ENCODE results near the gene BNC1. TPM values are rescaled to one million over a fixed set of nuclear protein-coding genes. Genes with fewer than 3 reads are reported as not detected.

Gene BNC1, protein sequence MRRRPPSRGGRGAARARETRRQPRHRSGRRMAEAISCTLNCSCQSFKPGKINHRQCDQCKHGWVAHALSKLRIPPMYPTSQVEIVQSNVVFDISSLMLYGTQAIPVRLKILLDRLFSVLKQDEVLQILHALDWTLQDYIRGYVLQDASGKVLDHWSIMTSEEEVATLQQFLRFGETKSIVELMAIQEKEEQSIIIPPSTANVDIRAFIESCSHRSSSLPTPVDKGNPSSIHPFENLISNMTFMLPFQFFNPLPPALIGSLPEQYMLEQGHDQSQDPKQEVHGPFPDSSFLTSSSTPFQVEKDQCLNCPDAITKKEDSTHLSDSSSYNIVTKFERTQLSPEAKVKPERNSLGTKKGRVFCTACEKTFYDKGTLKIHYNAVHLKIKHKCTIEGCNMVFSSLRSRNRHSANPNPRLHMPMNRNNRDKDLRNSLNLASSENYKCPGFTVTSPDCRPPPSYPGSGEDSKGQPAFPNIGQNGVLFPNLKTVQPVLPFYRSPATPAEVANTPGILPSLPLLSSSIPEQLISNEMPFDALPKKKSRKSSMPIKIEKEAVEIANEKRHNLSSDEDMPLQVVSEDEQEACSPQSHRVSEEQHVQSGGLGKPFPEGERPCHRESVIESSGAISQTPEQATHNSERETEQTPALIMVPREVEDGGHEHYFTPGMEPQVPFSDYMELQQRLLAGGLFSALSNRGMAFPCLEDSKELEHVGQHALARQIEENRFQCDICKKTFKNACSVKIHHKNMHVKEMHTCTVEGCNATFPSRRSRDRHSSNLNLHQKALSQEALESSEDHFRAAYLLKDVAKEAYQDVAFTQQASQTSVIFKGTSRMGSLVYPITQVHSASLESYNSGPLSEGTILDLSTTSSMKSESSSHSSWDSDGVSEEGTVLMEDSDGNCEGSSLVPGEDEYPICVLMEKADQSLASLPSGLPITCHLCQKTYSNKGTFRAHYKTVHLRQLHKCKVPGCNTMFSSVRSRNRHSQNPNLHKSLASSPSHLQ
- 1.7 to 2.8 TPM (median 2.3 TPM) in 3 replicates for total RNA-seq
- long read RNA-seq, full-length matches to known transcripts = 6 of 9 reads
- long read RNA-seq, partial matches to known transcripts = 0 of 9 reads
- long read RNA-seq, other reads (novel, unspliced or antisense) = 3 of 9 reads

DNA sequence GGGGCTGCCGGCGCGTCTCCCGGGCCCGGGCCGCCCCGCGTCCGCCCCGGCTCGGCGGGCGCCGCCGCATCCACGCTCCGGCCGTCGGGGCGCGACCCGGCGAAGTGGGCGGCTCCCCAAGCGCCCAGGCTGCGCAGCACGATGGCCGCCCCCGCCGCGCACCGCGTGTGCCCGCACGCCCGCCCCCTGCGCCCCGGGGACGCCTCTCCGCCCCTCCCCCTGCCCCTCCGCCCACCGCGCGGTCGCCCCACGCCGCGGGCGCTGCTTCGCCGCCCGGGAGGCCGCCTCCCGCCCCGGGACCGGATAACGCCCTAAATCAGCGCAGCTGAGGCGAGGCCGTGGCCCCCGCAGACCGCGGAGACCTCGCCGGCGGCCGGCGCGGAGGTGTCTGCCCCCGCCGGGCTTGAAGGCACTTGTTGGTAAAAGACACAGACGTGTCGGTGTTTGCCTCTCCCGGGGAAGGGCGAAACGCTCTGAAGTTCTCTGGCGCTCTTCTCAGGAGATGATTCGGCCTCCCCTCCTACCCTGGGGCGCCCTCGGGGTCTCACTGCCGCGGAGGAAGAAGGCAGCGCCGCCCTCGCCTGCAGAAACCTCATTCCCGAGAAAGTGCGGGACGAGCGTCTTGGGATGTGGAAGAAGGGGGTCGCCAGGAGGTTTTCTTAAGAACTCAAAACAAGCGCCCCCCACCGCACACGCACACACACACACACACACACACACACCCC is at the start of gene BNC1:
Gene BNC1, minus strand, starts transcription at position 106 of the 725 bp plus-strand sequence. Its CDS starts 36 bp downstream, at position 70.
- TF ChIP-seq, protein P1, sequence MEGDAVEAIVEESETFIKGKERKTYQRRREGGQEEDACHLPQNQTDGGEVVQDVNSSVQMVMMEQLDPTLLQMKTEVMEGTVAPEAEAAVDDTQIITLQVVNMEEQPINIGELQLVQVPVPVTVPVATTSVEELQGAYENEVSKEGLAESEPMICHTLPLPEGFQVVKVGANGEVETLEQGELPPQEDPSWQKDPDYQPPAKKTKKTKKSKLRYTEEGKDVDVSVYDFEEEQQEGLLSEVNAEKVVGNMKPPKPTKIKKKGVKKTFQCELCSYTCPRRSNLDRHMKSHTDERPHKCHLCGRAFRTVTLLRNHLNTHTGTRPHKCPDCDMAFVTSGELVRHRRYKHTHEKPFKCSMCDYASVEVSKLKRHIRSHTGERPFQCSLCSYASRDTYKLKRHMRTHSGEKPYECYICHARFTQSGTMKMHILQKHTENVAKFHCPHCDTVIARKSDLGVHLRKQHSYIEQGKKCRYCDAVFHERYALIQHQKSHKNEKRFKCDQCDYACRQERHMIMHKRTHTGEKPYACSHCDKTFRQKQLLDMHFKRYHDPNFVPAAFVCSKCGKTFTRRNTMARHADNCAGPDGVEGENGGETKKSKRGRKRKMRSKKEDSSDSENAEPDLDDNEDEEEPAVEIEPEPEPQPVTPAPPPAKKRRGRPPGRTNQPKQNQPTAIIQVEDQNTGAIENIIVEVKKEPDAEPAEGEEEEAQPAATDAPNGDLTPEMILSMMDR (IDR thresholded peaks at IDR 0.05) = no peak
- H3K27ac Mint-ChIP-seq (ENCODE audit: unreplicated experiment) = peak within 1 kb of the TSS; percentile 81
- peaks cover 1% of the 10 kb centered on the region for H3K36me3 Mint-ChIP-seq (ENCODE audit: low read depth)
- DNase-seq (ENCODE audit: low spot score) = no peak
- H3K4me1 Mint-ChIP-seq (ENCODE audit: low read depth) = peaks cover 36% of the 10 kb centered on the region
- H3K27me3 Mint-ChIP-seq (ENCODE audit: low read depth) = peaks cover 9% of the 10 kb centered on the region
- H3K9me3 Mint-ChIP-seq (ENCODE audit: low read depth) = no peaks in the 10 kb centered on the region
- H3K4me3 Mint-ChIP-seq (ENCODE audit: unreplicated experiment) = peak within 1 kb of the TSS; percentile 90

DNA sequence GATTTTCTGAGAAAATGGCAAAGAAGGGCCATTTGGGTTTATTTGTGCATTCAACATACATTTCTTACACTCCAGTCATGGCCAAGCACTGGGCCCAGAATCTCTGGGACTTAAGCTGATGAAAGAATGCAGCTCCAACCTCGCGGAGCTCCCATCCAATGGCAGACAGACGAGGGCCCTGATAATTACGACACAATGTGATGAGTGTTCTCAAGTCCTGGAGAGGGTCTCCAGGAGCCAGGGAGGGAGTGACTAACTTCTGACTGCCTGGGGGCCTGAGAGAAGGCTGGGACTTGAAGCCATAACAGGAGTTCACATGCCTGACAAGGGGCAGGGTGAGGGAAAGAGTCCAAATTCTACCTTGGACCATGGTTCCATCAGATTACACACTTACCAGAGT is 42.6 kb upstream of the BNC1 start:
- H3K4me1 Mint-ChIP-seq (ENCODE audit: low read depth) = peaks cover 16% of the 10 kb centered on the region
- H3K9me3 Mint-ChIP-seq (ENCODE audit: low read depth) = no peaks in the 10 kb centered on the region
- H3K36me3 Mint-ChIP-seq (ENCODE audit: low read depth) = no peaks in the 10 kb centered on the region
- no peaks in the 10 kb centered on the region for H3K27me3 Mint-ChIP-seq (ENCODE audit: low read depth)
- no peak overlapping the region for H3K4me3 Mint-ChIP-seq (ENCODE audit: unreplicated experiment)
- TF ChIP-seq, protein P1 (IDR thresholded peaks at IDR 0.05) = no peak
- DNase-seq (ENCODE audit: low spot score) = no peak
- H3K27ac Mint-ChIP-seq (ENCODE audit: unreplicated experiment) = no peak overlapping the region

DNA sequence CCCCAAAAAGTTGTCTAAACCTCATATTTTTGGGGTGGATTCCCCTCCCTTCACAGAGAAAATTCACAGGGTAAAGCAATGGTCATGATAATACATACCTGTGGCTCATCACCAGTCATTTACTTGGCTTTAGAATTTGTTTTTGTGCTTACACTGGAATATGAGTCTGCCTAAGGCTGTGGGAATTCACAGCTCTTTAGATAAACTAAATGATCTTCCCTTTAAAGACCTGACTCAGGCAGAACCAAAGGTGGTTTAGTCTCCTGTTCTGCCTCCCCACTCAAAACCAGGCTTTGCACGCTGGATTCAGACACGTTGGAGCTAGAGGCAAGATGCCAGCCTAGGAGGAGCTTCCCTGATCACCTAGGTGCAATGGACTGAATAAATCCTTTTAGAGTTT is 40.3 kb upstream of the BNC1 start:
- Mint-ChIP-seq H3K9me3 (ENCODE audit: low read depth) (no peaks in the 10 kb centered on the region), H3K4me3 (ENCODE audit: unreplicated experiment) (no peak overlapping the region), H3K27ac (ENCODE audit: unreplicated experiment) (no peak overlapping the region), H3K4me1 (ENCODE audit: low read depth) (peaks cover 30% of the 10 kb centered on the region), H3K27me3 (ENCODE audit: low read depth) (no peaks in the 10 kb centered on the region), H3K36me3 (ENCODE audit: low read depth) (no peaks in the 10 kb centered on the region)
- TF ChIP-seq, protein P1 (IDR thresholded peaks at IDR 0.05) = no peak
- no peak for DNase-seq (ENCODE audit: low spot score)

GRCh38 chr15:83323296-83323711 is 38.8 kb upstream of the BNC1 start:
- no peak for DNase-seq (ENCODE audit: low spot score)
- TF ChIP-seq, protein P1 (IDR thresholded peaks at IDR 0.05) = no peak
- H3K27me3 Mint-ChIP-seq (ENCODE audit: low read depth) = no peaks in the 10 kb centered on the region
- H3K36me3 Mint-ChIP-seq (ENCODE audit: low read depth) = no peaks in the 10 kb centered on the region
- H3K27ac Mint-ChIP-seq (ENCODE audit: unreplicated experiment) = peak overlapping the region; percentile 82
- peaks cover 30% of the 10 kb centered on the region for H3K4me1 Mint-ChIP-seq (ENCODE audit: low read depth)
- no peaks in the 10 kb centered on the region for H3K9me3 Mint-ChIP-seq (ENCODE audit: low read depth)
- H3K4me3 Mint-ChIP-seq (ENCODE audit: unreplicated experiment) = no peak overlapping the region
